ENCODE measurements around the gene SSH3. TPM values are rescaled to one million over a fixed set of nuclear protein-coding genes. Genes with fewer than 3 reads are reported as not detected.

Gene SSH3
- total RNA-seq, 1 experiment from 2014 or later, result 73.0 TPM

DNA sequence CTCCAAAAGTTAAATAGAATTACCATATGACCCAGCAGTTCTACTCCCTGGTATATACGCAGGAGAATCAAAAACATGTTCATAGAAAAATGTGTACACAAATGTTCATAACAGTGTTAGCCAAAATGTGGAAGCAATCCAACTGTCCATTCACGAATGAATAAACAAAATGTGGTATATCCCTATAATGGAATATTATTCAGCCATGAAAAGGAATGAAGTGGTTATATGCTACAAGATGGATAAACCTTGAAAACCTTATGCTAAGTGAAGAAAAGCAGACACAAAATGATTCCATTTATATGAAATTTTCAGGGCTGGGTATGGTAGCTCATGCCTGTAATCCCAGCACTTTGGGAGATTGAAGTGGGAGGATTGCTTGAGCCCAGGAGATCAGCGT, 33.9 kb downstream of the SSH3 start:
- H3K4me1 Mint-ChIP-seq (ENCODE audit: low read depth, unreplicated experiment), result no peaks in the 10 kb centered on the region
- no peak for TF ChIP-seq CTCF (IDR thresholded peaks at IDR 0.05; ENCODE audit: unreplicated experiment)
- H3K27ac Mint-ChIP-seq (ENCODE audit: unreplicated experiment), result no peak overlapping the region
- H3K27me3 Mint-ChIP-seq (ENCODE audit: unreplicated experiment), result no peaks in the 10 kb centered on the region
- no peak overlapping the region for H3K4me3 Mint-ChIP-seq (ENCODE audit: low read depth, unreplicated experiment)
- no TSS peak for BruUV-seq (replicated peaks)
- DNase-seq, result no peak
- CTCF ChIA-PET, result no interaction called here
- no peaks in the 10 kb centered on the region for H3K36me3 Mint-ChIP-seq (ENCODE audit: insufficient read depth, unreplicated experiment)
- H3K9me3 Mint-ChIP-seq (ENCODE audit: low read depth, unreplicated experiment), result no peaks in the 10 kb centered on the region
- intact Hi-C loops (cut with micrococcal nuclease; ENCODE audit: unreplicated experiment), result no loop called here

- Mint-ChIP-seq H3K9me3 (ENCODE audit: low read depth, unreplicated experiment) (no peaks in the 10 kb centered on the region), H3K4me1 (ENCODE audit: low read depth, unreplicated experiment) (peaks cover 46% of the 10 kb centered on the region), H3K36me3 (ENCODE audit: insufficient read depth, unreplicated experiment) (peaks cover 16% of the 10 kb centered on the region), H3K27ac (ENCODE audit: unreplicated experiment) (peak overlapping the region; percentile 96), H3K4me3 (ENCODE audit: low read depth, unreplicated experiment) (no peak overlapping the region), H3K27me3 (ENCODE audit: unreplicated experiment) (no peaks in the 10 kb centered on the region)
- DNase-seq, result no peak
- no peak for TF ChIP-seq CTCF (IDR thresholded peaks at IDR 0.05; ENCODE audit: unreplicated experiment)
- CTCF ChIA-PET, result interaction anchor here (0.6 to 3.2 kb wide), 5 partner anchors 13 to 57 kb away, joined by 4 to 46 read pairs (median 13); partner anchors contain the start of gene PPP1CA
- BruUV-seq (replicated peaks), result no TSS peak
- intact Hi-C loops (cut with micrococcal nuclease; ENCODE audit: unreplicated experiment), result no loop called here
These were observed 40.9 kb downstream of the SSH3 start for GRCh38 chr11:67344264-67344663.

GRCh38 chr11:67345247-67345919, 42.1 kb downstream of the SSH3 start:
- intact Hi-C loops (cut with micrococcal nuclease; ENCODE audit: unreplicated experiment), result loop anchor here (5.0 kb wide), 1 partner anchor 37 kb away; no protein-coding TSS in a partner anchor
- TF ChIP-seq CTCF (IDR thresholded peaks at IDR 0.05; ENCODE audit: unreplicated experiment), result no peak
- BruUV-seq (replicated peaks), result no TSS peak

DNA sequence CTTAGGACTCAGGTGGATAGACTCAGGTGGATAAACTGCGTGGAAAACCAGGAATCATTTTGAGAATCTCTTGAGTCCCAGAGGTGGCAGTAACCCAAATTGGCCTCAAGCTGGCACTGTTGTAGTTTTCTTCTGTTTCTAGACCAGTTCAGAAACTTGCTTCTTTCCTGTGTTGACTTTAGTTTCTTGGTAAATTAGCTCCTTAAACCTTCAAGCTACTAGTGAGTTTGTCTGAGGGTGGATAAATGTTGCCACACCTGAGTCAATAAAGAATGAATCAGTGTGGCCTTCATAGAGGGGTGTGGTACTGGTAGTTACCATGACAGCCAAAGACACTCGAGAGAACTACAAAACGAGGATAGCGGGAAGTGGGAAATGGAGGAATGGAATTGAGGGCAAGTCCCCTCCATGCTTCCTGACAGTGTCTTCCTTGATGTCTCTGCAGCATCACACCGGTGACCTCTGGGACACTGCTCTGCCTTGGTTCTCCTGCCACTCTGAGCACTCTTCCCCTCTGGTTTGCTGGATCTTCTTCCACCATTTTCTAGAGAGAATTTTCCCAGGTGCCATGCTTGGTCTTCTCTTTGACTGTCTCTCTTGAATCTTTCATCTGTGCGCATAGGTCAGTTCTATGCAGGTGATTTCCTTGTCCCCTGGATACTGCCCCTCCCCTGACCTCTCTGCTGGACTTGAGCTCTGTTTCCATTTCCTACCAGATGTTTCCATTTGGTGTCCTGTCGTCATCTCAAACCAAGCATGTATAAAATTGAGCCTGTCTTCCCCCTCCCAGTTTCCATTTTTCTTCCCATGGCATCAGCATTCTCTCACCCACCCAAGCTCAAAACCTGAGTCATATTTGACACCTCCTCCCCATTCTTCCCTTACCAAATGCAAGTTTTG, 42.8 kb downstream of the SSH3 start:
- DNase-seq, result peak; percentile 77
- Mint-ChIP-seq H3K27me3 (ENCODE audit: unreplicated experiment) (no peaks in the 10 kb centered on the region), H3K4me3 (ENCODE audit: low read depth, unreplicated experiment) (peak overlapping the region; percentile 21), H3K9me3 (ENCODE audit: low read depth, unreplicated experiment) (no peaks in the 10 kb centered on the region), H3K36me3 (ENCODE audit: insufficient read depth, unreplicated experiment) (peaks cover 18% of the 10 kb centered on the region), H3K4me1 (ENCODE audit: low read depth, unreplicated experiment) (peaks cover 55% of the 10 kb centered on the region), H3K27ac (ENCODE audit: unreplicated experiment) (peak overlapping the region; percentile 96)
- CTCF ChIA-PET, result interaction anchor here (0.6 to 3.2 kb wide), 18 partner anchors 9 to 291 kb away, joined by 3 to 46 read pairs (median 4); partner anchors contain the start of genes CLCF1, KDM2A, NUDT8 and PPP1CA
- BruUV-seq (replicated peaks), result no TSS peak
- intact Hi-C loops (cut with micrococcal nuclease; ENCODE audit: unreplicated experiment), result loop anchor here (5.0 kb wide), 1 partner anchor 36 kb away; no protein-coding TSS in a partner anchor
- TF ChIP-seq CTCF (IDR thresholded peaks at IDR 0.05; ENCODE audit: unreplicated experiment), result peak; percentile 84

More at GRCh38 chr11:67345247-67345919, 42.1 kb downstream of the SSH3 start:
- Mint-ChIP-seq H3K27me3 (ENCODE audit: unreplicated experiment) (no peaks in the 10 kb centered on the region), H3K9me3 (ENCODE audit: low read depth, unreplicated experiment) (no peaks in the 10 kb centered on the region), H3K4me3 (ENCODE audit: low read depth, unreplicated experiment) (peak overlapping the region; percentile 21), H3K27ac (ENCODE audit: unreplicated experiment) (peak overlapping the region; percentile 96), H3K4me1 (ENCODE audit: low read depth, unreplicated experiment) (peaks cover 55% of the 10 kb centered on the region), H3K36me3 (ENCODE audit: insufficient read depth, unreplicated experiment) (peaks cover 16% of the 10 kb centered on the region)
- CTCF ChIA-PET, result interaction anchor here (0.6 to 3.2 kb wide), 15 partner anchors 9 to 353 kb away, joined by 3 to 46 read pairs (median 5); partner anchors contain the start of genes CLCF1, KDM2A, NUDT8 and PPP1CA
- DNase-seq, result peak; percentile 49
